IMR-90 (cell line): Measurements from ENCODE around the gene CCNE1. TPM values are rescaled to one million over a fixed set of nuclear protein-coding genes. Genes with fewer than 3 reads are reported as not detected.

Experiments used
- ATAC-seq: fragments of 200-7000 bp; cut with Tn5 transposase; 2 replicates; pipeline ENCODE4 v1.9.1; 2020; ENCODE audit warnings: low read depth, mild to moderate bottlenecking, moderate library complexity
- BruUV-seq: library from RNA; stranded (reverse); fragments of 400-500 nt; replicated peaks from 2 replicates; lab custom pipeline; 2021; lab: Mats Ljungman, UMichigan
- CTCF ChIA-PET: fragments of 300-600 bp; formaldehyde crosslinking; extraction: SDS; loops from one replicate; lab custom pipeline; 2021; ENCODE audit warnings: antibody characterized with exemption; lab: Yijun Ruan, JAX
- POLR2A ChIA-PET: fragments of 300-600 bp; sonication (Branson Sonifier 250); formaldehyde crosslinking; loops from one replicate; lab custom pipeline; 2022; ENCODE audit warnings: antibody characterized with exemption; ENCODE audit not compliant: unreplicated experiment; lab: Charles Lee
- DNase-seq: peaks from one replicate; pipeline ENCODE4 v3.0.0; 2013
- H2AFZ ChIP-seq: replicated peaks from 2 replicates; pipeline ENCODE3; 2013; ENCODE audit warnings: low read length, mild to moderate bottlenecking; ENCODE audit not compliant: poor library complexity
- H2AK5ac ChIP-seq: 2 replicates; pipeline ENCODE4 v1.6.1; 2013; ENCODE audit warnings: low read depth, low read length, inconsistent platforms
- H2AK9ac ChIP-seq: replicated peaks from 2 replicates; pipeline ENCODE3; 2013; ENCODE audit warnings: mild to moderate bottlenecking, low read depth, low read length, moderate library complexity; ENCODE audit not compliant: poor library complexity
- H2BK120ac ChIP-seq: 2 replicates; pipeline ENCODE4 v1.6.1; 2013; ENCODE audit warnings: low read depth, low read length, inconsistent platforms
- H2BK15ac ChIP-seq: 3 replicates; pipeline ENCODE4 v1.6.1; 2013; ENCODE audit warnings: low read depth, low read length, inconsistent platforms
- H2BK20ac ChIP-seq: 2 replicates; pipeline ENCODE4 v1.6.1; 2013; ENCODE audit warnings: low read depth, mild to moderate bottlenecking, inconsistent platforms, low read length, moderate library complexity
- H2BK5ac ChIP-seq: 2 replicates; pipeline ENCODE4 v1.6.1; 2013; ENCODE audit warnings: mild to moderate bottlenecking, low read depth, low read length, inconsistent platforms; ENCODE audit not compliant: poor library complexity, severe bottlenecking
- H3K14ac ChIP-seq: replicated peaks from 2 replicates; pipeline ENCODE4 v1.6.1; 2013; ENCODE audit warnings: low read depth, low read length, inconsistent platforms
- H3K18ac ChIP-seq: 2 replicates; pipeline ENCODE4 v1.6.1; 2013; ENCODE audit warnings: low read depth, low read length, control low read depth
- H3K23ac ChIP-seq: 2 replicates; pipeline ENCODE4 v1.6.1; 2013; ENCODE audit warnings: low read depth, low read length, inconsistent platforms
- H3K27ac ChIP-seq: 2 replicates; pipeline ENCODE4 v1.5.1; 2013; ENCODE audit warnings: mild to moderate bottlenecking, control low read depth, low read length; ENCODE audit not compliant: insufficient read depth
- H3K27me3 ChIP-seq: 2 replicates; pipeline ENCODE4 v1.6.1; 2013; ENCODE audit warnings: low read length; ENCODE audit not compliant: control insufficient read depth, insufficient read depth
- H3K36me3 ChIP-seq: 2 replicates; pipeline ENCODE4 v1.6.1; 2013; ENCODE audit warnings: low read length, mixed read lengths; ENCODE audit not compliant: control insufficient read depth, insufficient read depth
- H3K4ac ChIP-seq: 2 replicates; pipeline ENCODE4 v1.6.1; 2013; ENCODE audit warnings: low read depth, low read length, inconsistent platforms
- H3K4me1 ChIP-seq: 2 replicates; pipeline ENCODE4 v1.6.1; 2013; ENCODE audit warnings: low read length, mixed read lengths; ENCODE audit not compliant: control insufficient read depth, insufficient read depth
- H3K4me2 ChIP-seq: 2 replicates; pipeline ENCODE4 v1.6.1; 2013; ENCODE audit warnings: low read depth, mild to moderate bottlenecking, control low read depth, low read length, moderate library complexity
- H3K4me3 ChIP-seq: 2 replicates; pipeline ENCODE4 v1.5.1; 2013; ENCODE audit warnings: low read depth, mild to moderate bottlenecking, control low read depth, low read length, moderate library complexity; ENCODE audit not compliant: insufficient read depth
- H3K56ac ChIP-seq: 2 replicates; pipeline ENCODE4 v1.6.1; 2013; ENCODE audit warnings: low read length, inconsistent platforms; ENCODE audit not compliant: insufficient read depth; ENCODE audit errors: extremely low read depth
- H3K79me1 ChIP-seq, 2 experiments: 2 replicates each; pipeline ENCODE4 v1.6.1; 2013; ENCODE audit warnings: low read length in 2 of 2, inconsistent platforms in 1 of 2, low read depth in 1 of 2
- H3K9ac ChIP-seq: 2 replicates; pipeline ENCODE4 v1.6.1; 2013; ENCODE audit warnings: low read depth, low read length, control low read depth
- H3K9me1 ChIP-seq: 2 replicates; pipeline ENCODE4 v1.6.1; 2013; ENCODE audit warnings: low read length, inconsistent platforms; ENCODE audit not compliant: insufficient read depth
- H3K9me3 ChIP-seq: 2 replicates; pipeline ENCODE4 v1.6.1; 2013; ENCODE audit warnings: low read length; ENCODE audit not compliant: control insufficient read depth, insufficient read depth
- H4K20me1 ChIP-seq: 2 replicates; pipeline ENCODE4 v1.6.1; 2013; ENCODE audit warnings: low read length, inconsistent platforms; ENCODE audit not compliant: insufficient read depth
- H4K5ac ChIP-seq: 2 replicates; pipeline ENCODE4 v1.6.1; 2013; ENCODE audit warnings: mild to moderate bottlenecking, low read depth, low read length, control low read depth
- H4K8ac ChIP-seq, 2 experiments: 2 replicates each; pipeline ENCODE4 v1.6.1; 2013; ENCODE audit warnings: low read depth in 2 of 2, low read length in 2 of 2, control low read depth in 1 of 2, inconsistent platforms in 1 of 2
- H4K91ac ChIP-seq: 2 replicates; pipeline ENCODE4 v1.6.1; 2013; ENCODE audit warnings: low read depth, low read length, inconsistent platforms; ENCODE audit not compliant: insufficient read depth
- BHLHE40 ChIP-seq: fragments of 150-350 bp; IDR thresholded peaks from 2 replicates; pipeline ENCODE4 v1.6.1; 2016; ENCODE audit warnings: mild to moderate bottlenecking, low read depth, low read length
- CEBPB ChIP-seq: IDR thresholded peaks from 2 replicates; pipeline ENCODE4 v1.6.1; 2012; ENCODE audit warnings: low read depth, low read length, improper control_type of control experiment
- CHD1 ChIP-seq: IDR thresholded peaks from 2 replicates; pipeline ENCODE4 v1.6.1; 2012; ENCODE audit warnings: low read depth, low read length, improper control_type of control experiment
- FOS ChIP-seq: fragments of 150-350 bp; IDR thresholded peaks from 2 replicates; pipeline ENCODE4 v1.6.1; 2016; ENCODE audit warnings: low read depth, low read length
- MAFK ChIP-seq: IDR thresholded peaks from 2 replicates; pipeline ENCODE4 v1.6.1; 2012; ENCODE audit warnings: low read depth, low read length, improper control_type of control experiment
- MAZ ChIP-seq: IDR thresholded peaks from 2 replicates; pipeline ENCODE4 v1.6.1; 2012; ENCODE audit warnings: low read depth, mild to moderate bottlenecking, low read length, improper control_type of control experiment, moderate library complexity, borderline replicate concordance
- MXI1 ChIP-seq: IDR thresholded peaks from 2 replicates; pipeline ENCODE4 v1.6.1; 2012; ENCODE audit warnings: low read depth, mild to moderate bottlenecking, low read length, moderate library complexity, borderline replicate concordance
- NFE2L2 ChIP-seq: fragments of 150-350 bp; IDR thresholded peaks from 2 replicates; pipeline ENCODE4 v1.6.1; 2016; ENCODE audit warnings: low read depth, mild to moderate bottlenecking, low read length
- POLR2A ChIP-seq: IDR thresholded peaks from 2 replicates; pipeline ENCODE4 v1.6.1; 2012; ENCODE audit warnings: mild to moderate bottlenecking, low read depth, low read length
- RAD21 ChIP-seq: IDR thresholded peaks from 2 replicates; pipeline ENCODE4 v1.6.1; 2012; ENCODE audit warnings: low read length, improper control_type of control experiment
- RCOR1 ChIP-seq: IDR thresholded peaks from 2 replicates; pipeline ENCODE4 v1.6.1; 2012; ENCODE audit warnings: mild to moderate bottlenecking, low read length, improper control_type of control experiment; ENCODE audit not compliant: insufficient replicate concordance
- RFX5 ChIP-seq: IDR thresholded peaks from 2 replicates; pipeline ENCODE4 v1.8.0; 2012; ENCODE audit warnings: low read depth, mild to moderate bottlenecking, low read length, moderate library complexity
- SMC3 ChIP-seq: fragments of 150-350 bp; IDR thresholded peaks from 2 replicates; pipeline ENCODE4 v1.6.1; 2016; ENCODE audit warnings: low read depth, mild to moderate bottlenecking, antibody characterized with exemption, low read length, moderate library complexity
- WGBS, 2 experiments: methylation state at CpG; one replicate each; pipeline versions ENCODE4 v1.1.5 to v1.1.7; 2013; ENCODE audit warnings: missing lambda C conversion rate in 2 of 2; ENCODE audit not compliant: insufficient read length in 1 of 2; ENCODE audit errors: extremely low coverage in 2 of 2; 5-methylcytosine and 5-hydroxymethylcytosine counted together
- dilution Hi-C: fragments of 300-500 bp; cut with HindIII; formaldehyde crosslinking; loops from one replicate; pipeline ENCODE4 v1.14.3; 2018; ENCODE audit warnings: low sequenced_read_pairs; ENCODE audit not compliant: unreplicated experiment
- in situ Hi-C: fragments of 300-500 bp; cut with MboI; formaldehyde crosslinking; loops from 3 replicates; pipeline ENCODE4 v1.14.3; 2019; ENCODE audit warnings: low sequenced_read_pairs, inconsistent platforms, mixed read lengths
- intact Hi-C: fragments of 100-400 bp; cut with micrococcal nuclease; formaldehyde crosslinking; loops from 2 replicates; pipeline ENCODE4 v1.10.0; 2022
- polyA plus RNA-seq, 3 experiments: library from polyadenylated mRNA; depleted of rRNA; stranded (reverse); fragments of >200 nt; gene quantifications; 2 replicates each; pipeline ENCODE4 v1.2.3, GENCODE V29; 2012; ENCODE audit warnings: low replicate concordance in 1 of 3
- total RNA-seq: library from RNA; depleted of rRNA; stranded (reverse); fragments of >200 nt; gene quantifications from 2 replicates; pipeline ENCODE4 v1.2.3, GENCODE V29; 2012
- TF ChIP-seq, protein P1 (sequence below): fragments of 150-350 bp; IDR thresholded peaks from 2 replicates; pipeline ENCODE4 v1.6.1; 2017; ENCODE audit warnings: mild to moderate bottlenecking, antibody characterized with exemption, low read length, low read depth
- TF ChIP-seq, protein P2 (sequence below): conservative IDR thresholded peaks from 2 replicates; pipeline ENCODE4 v1.5.1; 2012; ENCODE audit warnings: mild to moderate bottlenecking, low read depth, low read length, improper control_type of control experiment
- TF ChIP-seq, protein P3 (sequence below): fragments of 150-350 bp; IDR thresholded peaks from 2 replicates; pipeline ENCODE4 v1.6.1; 2016; ENCODE audit warnings: low read depth, mild to moderate bottlenecking, low read length, moderate library complexity, borderline replicate concordance

CCNE1 gene
- total and polyA plus RNA-seq, 2 of the 4 experiments (the other 2 are of a cell fraction), result 6.8 to 7.0 TPM

DNA sequence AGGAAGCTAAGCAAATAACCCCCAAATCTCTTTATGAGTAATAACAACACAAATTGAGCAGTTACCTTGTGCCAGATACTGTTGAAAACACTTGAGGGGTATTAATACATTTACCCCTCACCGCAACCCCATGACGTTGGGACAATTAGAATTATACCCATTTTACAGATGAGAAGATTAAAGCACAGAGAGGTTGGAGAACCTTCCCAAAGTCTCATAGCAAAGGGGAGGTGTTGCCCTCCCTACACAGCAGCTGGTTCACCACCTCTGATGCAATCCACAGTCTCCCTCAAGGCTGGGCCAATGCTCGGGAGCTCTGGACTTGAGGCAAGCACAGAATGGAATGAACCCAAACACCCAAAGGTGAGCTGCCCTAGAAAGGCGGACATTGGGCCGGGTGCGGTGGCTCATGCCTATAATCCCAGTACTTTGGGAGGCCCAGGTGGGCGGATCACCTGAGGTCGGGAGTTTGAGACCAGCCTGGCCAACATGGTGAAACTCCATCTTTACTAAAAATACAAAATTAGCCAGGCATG is 3.9 kb upstream of the CCNE1 start:
- no peak overlapping the region for H2AK9ac ChIP-seq
- ChIA-PET CTCF (no interaction called here), POLR2A (interaction anchor here (0.6 kb wide), 1 partner anchor 9 kb away, joined by 10 read pairs; no protein-coding TSS in a partner anchor)
- H3K36me3 ChIP-seq, result no peaks in the 10 kb centered on the region
- no peak overlapping the region for H3K18ac ChIP-seq
- no TSS peak for BruUV-seq
- no peak overlapping the region for H2BK15ac ChIP-seq
- H2BK20ac ChIP-seq, result no peak overlapping the region
- intact Hi-C loops (no loop called here), dilution Hi-C loops (no loop called here), in situ Hi-C loops (no loop called here)
- H3K4me3 ChIP-seq, result no peak overlapping the region
- H3K4me2 ChIP-seq, result no peak overlapping the region
- no peak overlapping the region for H2AFZ ChIP-seq
- H3K79me1 ChIP-seq, result no peaks in the 10 kb centered on the region
- no peak overlapping the region for H4K91ac ChIP-seq
- H4K20me1 ChIP-seq, result no peaks in the 10 kb centered on the region
- H3K9me3 ChIP-seq, result no peaks in the 10 kb centered on the region
- H2AK5ac ChIP-seq, result no peak overlapping the region
- H2BK120ac ChIP-seq, result no peak overlapping the region
- H2BK5ac ChIP-seq, result no peak overlapping the region
- 93% methylated on average over 3 of the region's 8 CpGs; no CpG with 5 or more reads in 1 of the 2 experiments for WGBS, 2 experiments
- no peaks in the 10 kb centered on the region; the same call in 1 of the 2 replicates for H3K27me3 ChIP-seq
- no peak overlapping the region for H3K23ac ChIP-seq
- no peak overlapping the region for H3K4ac ChIP-seq
- H3K9ac ChIP-seq, result no peak overlapping the region
- ATAC-seq, result no peak
- no peak overlapping the region for H4K5ac ChIP-seq
- H3K14ac ChIP-seq, result no peak overlapping the region
- no peaks in the 10 kb centered on the region for H3K4me1 ChIP-seq
- H3K9me1 ChIP-seq, result no peaks in the 10 kb centered on the region; the same call in 1 of the 2 replicates
- TF ChIP-seq SMC3 (no peak), FOS (no peak), BHLHE40 (no peak), RCOR1 (no peak), RAD21 (no peak), MAFK (no peak), CHD1 (no peak), POLR2A (no peak), MXI1 (no peak), RFX5 (no peak), NFE2L2 (no peak), CEBPB (no peak), MAZ (no peak)
- TF ChIP-seq, protein P1, sequence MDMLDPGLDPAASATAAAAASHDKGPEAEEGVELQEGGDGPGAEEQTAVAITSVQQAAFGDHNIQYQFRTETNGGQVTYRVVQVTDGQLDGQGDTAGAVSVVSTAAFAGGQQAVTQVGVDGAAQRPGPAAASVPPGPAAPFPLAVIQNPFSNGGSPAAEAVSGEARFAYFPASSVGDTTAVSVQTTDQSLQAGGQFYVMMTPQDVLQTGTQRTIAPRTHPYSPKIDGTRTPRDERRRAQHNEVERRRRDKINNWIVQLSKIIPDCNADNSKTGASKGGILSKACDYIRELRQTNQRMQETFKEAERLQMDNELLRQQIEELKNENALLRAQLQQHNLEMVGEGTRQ, result no peak
- TF ChIP-seq, protein P2, sequence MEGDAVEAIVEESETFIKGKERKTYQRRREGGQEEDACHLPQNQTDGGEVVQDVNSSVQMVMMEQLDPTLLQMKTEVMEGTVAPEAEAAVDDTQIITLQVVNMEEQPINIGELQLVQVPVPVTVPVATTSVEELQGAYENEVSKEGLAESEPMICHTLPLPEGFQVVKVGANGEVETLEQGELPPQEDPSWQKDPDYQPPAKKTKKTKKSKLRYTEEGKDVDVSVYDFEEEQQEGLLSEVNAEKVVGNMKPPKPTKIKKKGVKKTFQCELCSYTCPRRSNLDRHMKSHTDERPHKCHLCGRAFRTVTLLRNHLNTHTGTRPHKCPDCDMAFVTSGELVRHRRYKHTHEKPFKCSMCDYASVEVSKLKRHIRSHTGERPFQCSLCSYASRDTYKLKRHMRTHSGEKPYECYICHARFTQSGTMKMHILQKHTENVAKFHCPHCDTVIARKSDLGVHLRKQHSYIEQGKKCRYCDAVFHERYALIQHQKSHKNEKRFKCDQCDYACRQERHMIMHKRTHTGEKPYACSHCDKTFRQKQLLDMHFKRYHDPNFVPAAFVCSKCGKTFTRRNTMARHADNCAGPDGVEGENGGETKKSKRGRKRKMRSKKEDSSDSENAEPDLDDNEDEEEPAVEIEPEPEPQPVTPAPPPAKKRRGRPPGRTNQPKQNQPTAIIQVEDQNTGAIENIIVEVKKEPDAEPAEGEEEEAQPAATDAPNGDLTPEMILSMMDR, result no peak
- TF ChIP-seq, protein P3, sequence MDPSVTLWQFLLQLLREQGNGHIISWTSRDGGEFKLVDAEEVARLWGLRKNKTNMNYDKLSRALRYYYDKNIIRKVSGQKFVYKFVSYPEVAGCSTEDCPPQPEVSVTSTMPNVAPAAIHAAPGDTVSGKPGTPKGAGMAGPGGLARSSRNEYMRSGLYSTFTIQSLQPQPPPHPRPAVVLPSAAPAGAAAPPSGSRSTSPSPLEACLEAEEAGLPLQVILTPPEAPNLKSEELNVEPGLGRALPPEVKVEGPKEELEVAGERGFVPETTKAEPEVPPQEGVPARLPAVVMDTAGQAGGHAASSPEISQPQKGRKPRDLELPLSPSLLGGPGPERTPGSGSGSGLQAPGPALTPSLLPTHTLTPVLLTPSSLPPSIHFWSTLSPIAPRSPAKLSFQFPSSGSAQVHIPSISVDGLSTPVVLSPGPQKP, result no peak
- no peak for DNase-seq
- no peak overlapping the region for H3K56ac ChIP-seq
- no peak overlapping the region for H3K27ac ChIP-seq
- no peak overlapping the region for H4K8ac ChIP-seq
